ENCODE measurements around the gene BIRC7.
"Not testable (repeated sequence)": the region's sequence is repeated elsewhere in the genome, so short reads cannot be mapped to it uniquely, and the experiment has no call there.

BIRC7 gene

GRCh38 chr20:63210011-63210605, 25.6 kb upstream of the BIRC7 start:
- no peak for DNase-seq

- DNase-seq = no peak
Observed at GRCh38 chr20:63212393-63212730, 23.3 kb upstream of the BIRC7 start.

GRCh38 chr20:63212792-63213191, 22.9 kb upstream of the BIRC7 start:
- DNase-seq = no peak

- no peak for DNase-seq
Observed at GRCh38 chr20:63214514-63214913, 21.2 kb upstream of the BIRC7 start.

GRCh38 chr20:63215101-63216040, 20.3 kb upstream of the BIRC7 start:
- no peak for DNase-seq

GRCh38 chr20:63216041-63216848, 19.5 kb upstream of the BIRC7 start, which contains the start of gene YTHDF1:
TSS of gene YTHDF1 (minus strand) at chr20:63216131. CDS start at chr20:63215892, 239 bp downstream.
- peak; percentile 95 for DNase-seq

- DNase-seq = no peak
Observed at GRCh38 chr20:63216849-63217471, 18.7 kb upstream of the BIRC7 start.

- DNase-seq = no peak
Observed at GRCh38 chr20:63217706-63218105, 18.0 kb upstream of the BIRC7 start.

- DNase-seq = no peak
Observed at GRCh38 chr20:63218701-63219446, 16.8 kb upstream of the BIRC7 start.

GRCh38 chr20:63219447-63219821, 16.3 kb upstream of the BIRC7 start:
- DNase-seq = no peak

- DNase-seq = no peak
Observed at GRCh38 chr20:63219866-63220521, 15.7 kb upstream of the BIRC7 start.

GRCh38 chr20:63220696-63221399, 14.9 kb upstream of the BIRC7 start:
- DNase-seq = no peak

- not testable (repeated sequence) for DNase-seq
Observed at GRCh38 chr20:63221400-63222053, 14.2 kb upstream of the BIRC7 start.

GRCh38 chr20:63222541-63222940, 13.2 kb upstream of the BIRC7 start:
- DNase-seq = no peak

- DNase-seq = peak; percentile 46
Observed at GRCh38 chr20:63223121-63223825, 12.4 kb upstream of the BIRC7 start.

- DNase-seq = no peak
Observed at GRCh38 chr20:63223826-63224207, 11.9 kb upstream of the BIRC7 start.

- no peak for DNase-seq
Observed at GRCh38 chr20:63224412-63225081, 11.2 kb upstream of the BIRC7 start.

GRCh38 chr20:63225082-63225454, 10.6 kb upstream of the BIRC7 start:
- DNase-seq = no peak

All from activated T-cell treated with anti-CD3 and anti-CD28 coated beads, Interleukin-2, amount 50 U/mL, for 1 hour (primary cell).